ENCODE measurements around the gene FAAH.
"Not testable (repeated sequence)": the region's sequence is repeated elsewhere in the genome, so short reads cannot be mapped to it uniquely, and the experiment has no call there.

Gene FAAH

DNA sequence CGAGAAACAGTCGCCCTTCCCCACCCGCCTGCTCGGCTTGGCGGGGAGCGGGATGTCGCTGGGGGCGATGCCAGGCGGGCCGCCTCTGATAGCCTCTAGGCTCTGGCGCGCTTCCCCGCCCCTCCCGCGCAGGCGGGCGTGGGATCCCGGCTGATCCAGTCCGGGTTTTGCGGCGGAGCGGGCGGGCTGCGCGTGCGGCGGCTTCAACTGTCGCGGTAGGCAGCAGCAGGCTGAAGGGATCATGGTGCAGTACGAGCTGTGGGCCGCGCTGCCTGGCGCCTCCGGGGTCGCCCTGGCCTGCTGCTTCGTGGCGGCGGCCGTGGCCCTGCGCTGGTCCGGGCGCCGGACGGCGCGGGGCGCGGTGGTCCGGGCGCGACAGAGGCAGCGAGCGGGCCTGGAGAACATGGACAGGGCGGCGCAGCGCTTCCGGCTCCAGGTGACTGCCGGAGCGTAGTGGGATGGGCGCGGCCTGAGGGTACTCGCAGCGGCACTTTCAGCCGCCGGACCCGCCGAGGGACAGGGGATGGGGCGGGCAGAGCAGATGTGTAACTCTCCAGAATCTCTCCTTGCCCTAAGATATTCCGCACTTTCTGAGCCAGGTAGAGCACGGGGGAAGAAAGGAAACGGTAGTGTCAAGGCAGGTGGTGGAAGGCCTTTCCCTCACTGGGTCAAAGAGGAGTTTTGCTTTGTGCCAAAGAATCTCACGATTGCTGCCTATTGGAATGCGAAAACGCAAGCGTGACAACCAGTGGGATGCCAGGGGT is at the start of gene FAAH:
Gene FAAH, plus strand, starts transcription at position 210 of the 764 bp plus-strand sequence. Its CDS starts 32 bp downstream, at position 242.
- Histone ChIP-seq H4K20me1 (ENCODE audit: insufficient read depth) (no peaks in the 10 kb centered on the region), H2AFZ (ENCODE audit: low read depth) (peak within 1 kb of the TSS; percentile 75), H3K36me3 (ENCODE audit: insufficient read depth) (no peaks in the 10 kb centered on the region), H3K4me2 (peak within 1 kb of the TSS; percentile 86), H3K4me3 (IDR thresholded peaks at IDR 0.05; ENCODE audit: insufficient read depth, low read depth, low read length) (peak within 1 kb of the TSS; percentile 69), H3K27me3 (ENCODE audit: insufficient read depth, low read depth) (no peaks in the 10 kb centered on the region), H3K4me1 (ENCODE audit: low read depth, poor library complexity, severe bottlenecking) (peaks cover 3% of the 10 kb centered on the region), H3K9ac (peak within 1 kb of the TSS; percentile 52; the same call in 1 of the 2 replicates), H3K27ac (no peak within 1 kb of the TSS), H3K79me2 (ENCODE audit: insufficient read depth, low read depth) (no peaks in the 10 kb centered on the region)
- no peak for TF ChIP-seq CTCF (conservative IDR thresholded peaks at IDR 0.05; ENCODE audit: low read depth, low read length)

GRCh38 chr1:46344481-46344880 is 49.6 kb upstream of the FAAH start:
- Histone ChIP-seq H3K36me3 (ENCODE audit: insufficient read depth) (no peaks in the 10 kb centered on the region), H3K4me1 (ENCODE audit: low read depth, poor library complexity, severe bottlenecking) (peaks cover 20% of the 10 kb centered on the region), H2AFZ (ENCODE audit: low read depth) (no peak overlapping the region), H3K4me3 (IDR thresholded peaks at IDR 0.05; ENCODE audit: insufficient read depth, low read depth, low read length) (no peak overlapping the region), H3K27ac (no peak overlapping the region), H3K4me2 (no peak overlapping the region), H4K20me1 (ENCODE audit: insufficient read depth) (no peaks in the 10 kb centered on the region), H3K79me2 (ENCODE audit: insufficient read depth, low read depth) (no peaks in the 10 kb centered on the region), H3K27me3 (ENCODE audit: insufficient read depth, low read depth) (no peaks in the 10 kb centered on the region), H3K9ac (no peak overlapping the region)
- TF ChIP-seq CTCF (conservative IDR thresholded peaks at IDR 0.05; ENCODE audit: low read depth, low read length), result no peak

DNA sequence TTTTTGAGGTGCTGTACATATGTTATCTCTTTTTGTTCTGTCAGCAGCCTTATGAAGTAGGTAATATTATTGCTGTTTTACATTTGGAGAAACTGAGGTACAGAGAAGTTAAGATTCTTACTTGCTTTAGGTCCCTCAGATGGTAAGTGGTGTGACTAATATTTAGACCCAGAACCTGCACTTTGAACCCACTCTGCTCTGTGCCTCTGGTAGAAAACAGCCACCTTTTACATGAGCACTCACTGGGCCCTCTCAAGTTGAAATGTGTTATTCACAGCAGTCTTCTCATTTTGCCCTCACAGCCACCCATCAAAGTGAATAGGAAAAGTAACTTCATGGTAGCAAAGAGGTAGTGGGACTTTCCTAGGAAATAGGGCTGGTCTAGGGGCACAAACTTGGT is 48.8 kb upstream of the FAAH start:
- H3K27me3 ChIP-seq (ENCODE audit: insufficient read depth, low read depth), result no peaks in the 10 kb centered on the region
- no peak for TF ChIP-seq CTCF (conservative IDR thresholded peaks at IDR 0.05; ENCODE audit: low read depth, low read length)
- peaks cover 20% of the 10 kb centered on the region for H3K4me1 ChIP-seq (ENCODE audit: low read depth, poor library complexity, severe bottlenecking)
- no peak overlapping the region for H3K4me2 ChIP-seq
- no peaks in the 10 kb centered on the region for H3K36me3 ChIP-seq (ENCODE audit: insufficient read depth)
- H3K9ac ChIP-seq, result no peak overlapping the region
- H3K27ac ChIP-seq, result no peak overlapping the region
- no peak overlapping the region for H3K4me3 ChIP-seq (IDR thresholded peaks at IDR 0.05; ENCODE audit: insufficient read depth, low read depth, low read length)
- H4K20me1 ChIP-seq (ENCODE audit: insufficient read depth), result no peaks in the 10 kb centered on the region
- H2AFZ ChIP-seq (ENCODE audit: low read depth), result no peak overlapping the region
- no peaks in the 10 kb centered on the region for H3K79me2 ChIP-seq (ENCODE audit: insufficient read depth, low read depth)

DNA sequence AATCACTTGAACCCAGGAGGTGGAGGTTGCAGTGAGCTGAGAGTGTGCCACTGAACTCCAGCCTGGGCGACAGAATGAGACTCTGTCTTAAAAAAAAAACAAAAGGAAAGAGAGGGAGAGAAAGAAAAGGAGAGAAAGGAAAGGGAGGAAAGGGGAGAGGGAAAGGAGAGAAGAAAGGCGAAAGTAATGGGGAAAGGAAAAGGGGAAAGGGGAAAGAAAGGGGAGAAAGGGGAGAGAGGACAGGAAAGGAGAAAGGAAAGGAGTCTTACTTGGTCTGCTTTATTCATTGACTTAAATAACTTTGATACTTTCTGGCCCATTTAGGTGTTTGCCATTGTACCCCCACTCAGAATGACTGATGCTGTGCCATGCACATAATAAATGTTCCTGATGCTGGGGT is 41.8 kb upstream of the FAAH start:
- no peak overlapping the region for H3K4me2 ChIP-seq
- no peaks in the 10 kb centered on the region for H3K27me3 ChIP-seq (ENCODE audit: insufficient read depth, low read depth)
- no peaks in the 10 kb centered on the region for H3K36me3 ChIP-seq (ENCODE audit: insufficient read depth)
- no peaks in the 10 kb centered on the region for H3K79me2 ChIP-seq (ENCODE audit: insufficient read depth, low read depth)
- H3K4me3 ChIP-seq (IDR thresholded peaks at IDR 0.05; ENCODE audit: insufficient read depth, low read depth, low read length), result no peak overlapping the region
- H3K27ac ChIP-seq, result no peak overlapping the region
- no peak for TF ChIP-seq CTCF (conservative IDR thresholded peaks at IDR 0.05; ENCODE audit: low read depth, low read length)
- H3K4me1 ChIP-seq (ENCODE audit: low read depth, poor library complexity, severe bottlenecking), result peaks cover 7% of the 10 kb centered on the region
- no peak overlapping the region for H3K9ac ChIP-seq
- no peak overlapping the region for H2AFZ ChIP-seq (ENCODE audit: low read depth)
- no peaks in the 10 kb centered on the region for H4K20me1 ChIP-seq (ENCODE audit: insufficient read depth)

DNA sequence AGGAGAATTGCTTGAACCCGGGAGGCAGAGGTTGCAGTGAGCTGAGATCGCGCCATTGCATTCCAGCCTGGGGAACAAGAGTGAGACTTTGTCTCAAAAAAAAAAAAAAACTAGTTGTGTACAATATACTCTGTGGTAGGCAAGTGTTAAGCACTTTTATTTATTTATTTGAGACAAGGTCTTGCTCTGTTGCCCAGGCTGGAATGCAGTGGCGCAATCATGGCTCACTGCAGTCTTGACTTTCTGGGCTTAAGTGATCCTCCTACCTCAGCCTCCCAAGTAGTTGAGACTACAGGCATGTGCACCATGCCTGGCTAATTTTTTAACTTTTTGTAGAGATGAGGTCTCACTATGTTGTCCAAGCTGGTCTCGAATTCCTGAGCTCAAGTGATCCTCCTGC is 38.2 kb upstream of the FAAH start:
- H3K9ac ChIP-seq; H3K4me3 ChIP-seq (IDR thresholded peaks at IDR 0.05; ENCODE audit: insufficient read depth, low read depth, low read length); H2AFZ ChIP-seq (ENCODE audit: low read depth); H3K27ac ChIP-seq; H3K4me2 ChIP-seq; H3K4me1 ChIP-seq (ENCODE audit: low read depth, poor library complexity, severe bottlenecking); H3K27me3 ChIP-seq (ENCODE audit: insufficient read depth, low read depth); H4K20me1 ChIP-seq (ENCODE audit: insufficient read depth); H3K36me3 ChIP-seq (ENCODE audit: insufficient read depth); H3K79me2 ChIP-seq (ENCODE audit: insufficient read depth, low read depth): not testable (repeated sequence)
